A549 (cell line): Measurements from ENCODE around the gene GATM.

Experiments used
- BHLHE40 ChIP-seq: IDR thresholded peaks from 2 replicates; pipeline ENCODE4 v1.6.1; 2012; ENCODE audit warnings: low read depth, low read length, inconsistent platforms
- CHD2 ChIP-seq: fragments of 150-350 bp; IDR thresholded peaks from 2 replicates; pipeline ENCODE4 v1.6.1; 2014; ENCODE audit warnings: low read length; ENCODE audit not compliant: partially characterized antibody
- CTCF ChIP-seq: fragments of >200 bp; sonication (Bioruptor Twin); formaldehyde crosslinking; IDR thresholded peaks from 3 replicates; pipeline ENCODE4 v1.5.1; 2016
- EP300 ChIP-seq, 2 experiments: fragments of >200 bp; sonication (Bioruptor Twin); formaldehyde crosslinking; IDR thresholded peaks; 2 replicates in 1 of 2; 3 replicates in 1 of 2; pipeline ENCODE4 v1.6.1; 2016 to 2017
- FOSB ChIP-seq: fragments of 250-450 bp; sonication (Bioruptor Pico); IDR thresholded peaks from 2 replicates; pipeline ENCODE4 v1.5.0; 2020; ENCODE audit warnings: mild to moderate bottlenecking, moderate library complexity
- FOXS1 ChIP-seq: fragments of 250-450 bp; sonication (Bioruptor Pico); IDR thresholded peaks from 2 replicates; pipeline ENCODE4 v1.5.0; 2020; ENCODE audit warnings: mild to moderate bottlenecking, moderate library complexity
- HDAC2 ChIP-seq: fragments of 200-600 bp; sonication (generic); IDR thresholded peaks from 2 replicates; pipeline ENCODE4 v1.6.1; 2016
- HOXA7 ChIP-seq: fragments of 250-450 bp; sonication (Bioruptor Pico); IDR thresholded peaks from 2 replicates; pipeline ENCODE4 v1.5.0; 2020; ENCODE audit warnings: mild to moderate bottlenecking, moderate library complexity
- MYC ChIP-seq: IDR thresholded peaks from 2 replicates; pipeline ENCODE4 v1.6.1; 2012; ENCODE audit warnings: mild to moderate bottlenecking, inconsistent platforms, low read length, improper control_type of control experiment, borderline replicate concordance
- POLR2A ChIP-seq: IDR thresholded peaks from 2 replicates; pipeline ENCODE4 v1.6.1; 2012; ENCODE audit warnings: mild to moderate bottlenecking, low read length
- RAD21 ChIP-seq, 2 experiments: fragments of >200 bp in 1 of 2; sonication (Bioruptor Twin) in 1 of 2; formaldehyde crosslinking in 1 of 2; IDR thresholded peaks in 1 of 2; conservative IDR thresholded peaks in 1 of 2; 2 replicates in 1 of 2; 3 replicates in 1 of 2; pipeline ENCODE4 v1.6.1; 2012 to 2018; ENCODE audit warnings: inconsistent platforms in 1 of 2
- RARB ChIP-seq: fragments of 250-450 bp; sonication (Bioruptor Pico); IDR thresholded peaks from 2 replicates; pipeline ENCODE4 v1.8.0; 2021; ENCODE audit warnings: mild to moderate bottlenecking, moderate library complexity
- REST ChIP-seq: fragments of 200-600 bp; sonication (generic); IDR thresholded peaks from 2 replicates; pipeline ENCODE4 v1.6.1; 2016; ENCODE audit warnings: antibody characterized with exemption, mild to moderate bottlenecking, moderate library complexity

- TF ChIP-seq RARB (CRISPR knock-in tag) (no peak), REST (no peak), CTCF (no peak), POLR2A (no peak), HOXA7 (CRISPR knock-in tag) (no peak), HDAC2 (no peak), FOXS1 (no peak), BHLHE40 (no peak), RAD21 (conservative IDR thresholded peaks at IDR 0.05 in 1 of 2, IDR thresholded peaks at IDR 0.05 in 1 of 2) (no peak), EP300 (IDR thresholded peaks at IDR 0.05) (no peak), FOSB (no peak), CHD2 (no peak), MYC (no peak)
These were observed 6.0 kb downstream of the GATM start for GRCh38 chr15:45372041-45372995.
